Kidney (tissue), 14 donors: ENCODE data around the gene ESRRA. TPM values are rescaled to one million over a fixed set of nuclear protein-coding genes. Genes with fewer than 3 reads are reported as not detected.
A peak's percentile ranks its signal among the peaks of the same experiment; 100 is the strongest.

Experiments used
- DNase-seq, 5 donors: peaks; one replicate each; pipeline ENCODE4 v3.0.0-alpha.2; 2013 to 2020
- FAIRE-seq: peaks from 2 replicates; lab custom pipeline; 2012; peaks lifted over from hg19 to GRCh38; lab: Jason Lieb, UNC
- H3K27ac ChIP-seq, 2 donors: one replicate each; pipeline ENCODE4 v1.7.0; 2013; ENCODE audit warnings: low read depth in 2 of 2, low read length in 2 of 2, inconsistent platforms in 1 of 2
- H3K27me3 ChIP-seq: one replicate; pipeline ENCODE4 v1.7.1; 2013; ENCODE audit warnings: low read length, inconsistent platforms; ENCODE audit not compliant: control insufficient read depth, insufficient read depth
- H3K36me3 ChIP-seq, 3 donors: one replicate each; pipeline versions ENCODE4 v1.7.0 to v1.7.1; 2013; ENCODE audit warnings: low read length in 3 of 3, control low read depth in 1 of 3, inconsistent platforms in 1 of 3; ENCODE audit not compliant: insufficient read depth in 3 of 3, control insufficient read depth in 2 of 3
- H3K4me1 ChIP-seq, 3 donors: one replicate each; pipeline versions ENCODE4 v1.7.0 to v1.7.1; 2013; ENCODE audit warnings: low read length in 3 of 3, inconsistent platforms in 1 of 3, low read depth in 1 of 3; ENCODE audit not compliant: control insufficient read depth in 2 of 3, insufficient read depth in 2 of 3
- H3K4me3 ChIP-seq, 3 donors: one replicate each; pipeline versions ENCODE4 v1.7.0 to v1.8.1; 2013; ENCODE audit warnings: low read length in 3 of 3, control low read depth in 1 of 3, inconsistent platforms in 1 of 3
- H3K9ac ChIP-seq, 3 donors: one replicate each; pipeline versions ENCODE4 v1.7.0 to v1.7.1; 2013; ENCODE audit warnings: low read length in 3 of 3, control low read depth in 1 of 3, inconsistent platforms in 1 of 3
- H3K9me3 ChIP-seq, 3 donors: one replicate each; pipeline versions ENCODE4 v1.7.0 to v1.7.1; 2013; ENCODE audit warnings: low read length in 3 of 3, control low read depth in 1 of 3, inconsistent platforms in 1 of 3; ENCODE audit not compliant: control insufficient read depth in 2 of 3, insufficient read depth in 1 of 3
- intact Hi-C: fragments of 100-400 bp; cut with DNase I; formaldehyde crosslinking; loops from one replicate; pipeline ENCODE4 v1.11.1; 2022
- polyA plus RNA-seq: library from polyadenylated mRNA; stranded (reverse); fragments of 350-450 nt; fragmentation: Illumina TruSeq; extraction: RNeasy Lipid Tissue Mini Kit (QIAGEN cat#74804); gene quantifications from one replicate; pipeline ENCODE4 v1.2.3, GENCODE V29; 2014; ENCODE audit warnings: low read depth, low replicate concordance; ENCODE audit not compliant: insufficient read depth
- total RNA-seq: library from RNA; stranded (reverse); fragmentation: NEBNext Ultra II Directional; extraction: Animal tissue kit (Norgen Biotek cat#: 25700); gene quantifications from one replicate; pipeline ENCODE4 v1.2.1, GENCODE V29; 2021
- TF ChIP-seq, protein P1 (sequence below): IDR thresholded peaks from 3 replicates; pipeline ENCODE4 v1.5.1; 2012; ENCODE audit warnings: mild to moderate bottlenecking, moderate library complexity, borderline replicate concordance; ENCODE audit not compliant: insufficient read depth; ENCODE audit errors: extremely low read depth
- donor health status: control.
- donor health status: control.
- donor health status: control.
- donor health status: control.
- donor health status: control.
- donor health status: DM: yes; HTN: yes; CAD: no.
- donor health status: Normal renal cell carcinoma (clear cell type).

ESRRA gene
- total and polyA plus RNA-seq, 2 donors from 2014 or later: 59.7 to 117 TPM

DNA sequence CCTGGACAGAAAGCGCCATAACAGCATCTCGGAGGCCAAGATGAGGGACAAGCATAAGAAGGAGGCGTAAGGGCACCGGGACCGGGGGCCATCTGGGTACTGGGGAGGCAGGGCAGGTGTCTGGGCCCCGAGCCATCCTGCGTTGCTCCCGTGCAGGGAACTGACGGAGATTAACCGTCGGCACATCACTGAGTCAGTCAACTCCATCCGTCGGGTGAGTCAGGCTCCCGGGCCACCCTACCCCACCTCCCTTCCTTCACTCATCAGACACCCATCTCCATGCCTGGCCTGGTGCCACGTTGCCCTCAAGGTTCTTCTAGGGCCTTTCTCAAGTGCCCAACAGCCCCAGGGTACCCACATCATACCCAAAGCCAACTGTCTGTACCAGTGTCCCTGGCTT is 39.0 kb upstream of the ESRRA start:
- intact Hi-C loops: no loop called here
- FAIRE-seq: no peak

DNA sequence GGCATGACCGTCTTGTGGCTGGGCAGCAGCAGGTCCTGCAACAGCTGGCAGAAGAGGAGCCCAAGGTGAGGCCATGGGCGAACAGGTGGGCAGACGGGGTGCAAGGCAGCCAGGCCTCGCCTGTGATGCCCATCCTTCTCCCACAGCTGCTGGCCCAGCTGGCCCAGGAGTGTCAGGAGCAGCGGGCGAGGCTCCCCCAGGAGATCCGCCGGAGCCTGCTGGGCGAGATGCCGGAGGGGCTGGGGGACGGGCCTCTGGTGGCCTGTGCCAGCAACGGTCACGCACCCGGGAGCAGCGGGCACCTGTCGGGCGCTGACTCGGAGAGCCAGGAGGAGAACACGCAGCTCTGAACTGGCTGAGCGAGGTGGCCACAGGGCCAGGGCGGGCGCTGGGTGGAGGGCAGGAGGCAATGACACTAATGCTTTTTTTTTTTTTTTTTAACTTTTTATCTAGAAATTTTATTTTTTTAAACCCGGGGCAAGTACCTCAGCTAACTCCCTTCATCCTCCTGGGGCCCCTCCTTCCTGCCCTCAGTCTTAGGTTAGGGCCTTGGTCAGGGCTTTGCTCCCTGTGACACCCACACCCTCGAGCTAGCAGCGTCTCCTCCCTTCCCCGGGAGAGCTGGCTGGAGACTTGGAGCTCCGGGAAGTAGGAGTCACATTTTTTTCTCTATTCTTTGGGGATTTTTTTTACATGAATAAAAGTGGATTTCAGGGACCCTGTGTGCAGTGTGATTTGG is 37.9 kb upstream of the ESRRA start:
- Histone ChIP-seq H3K27me3 (no peaks in the 10 kb centered on the region), H3K9ac (no peak overlapping the region), H3K27ac (peak overlapping the region; percentile 82 to 91), H3K4me1 (peaks cover 0 to 18% (median 9%) of the 10 kb centered on the region in 3 donors), H3K9me3 (no peaks in the 10 kb centered on the region), H3K36me3 (peaks cover 0 to 4% (median 0%) of the 10 kb centered on the region in 3 donors), H3K4me3 (no peak overlapping the region)
- intact Hi-C loops: no loop called here
- peak in 1 of 5 donors; percentile 62 for DNase-seq
- TF ChIP-seq, protein P1, sequence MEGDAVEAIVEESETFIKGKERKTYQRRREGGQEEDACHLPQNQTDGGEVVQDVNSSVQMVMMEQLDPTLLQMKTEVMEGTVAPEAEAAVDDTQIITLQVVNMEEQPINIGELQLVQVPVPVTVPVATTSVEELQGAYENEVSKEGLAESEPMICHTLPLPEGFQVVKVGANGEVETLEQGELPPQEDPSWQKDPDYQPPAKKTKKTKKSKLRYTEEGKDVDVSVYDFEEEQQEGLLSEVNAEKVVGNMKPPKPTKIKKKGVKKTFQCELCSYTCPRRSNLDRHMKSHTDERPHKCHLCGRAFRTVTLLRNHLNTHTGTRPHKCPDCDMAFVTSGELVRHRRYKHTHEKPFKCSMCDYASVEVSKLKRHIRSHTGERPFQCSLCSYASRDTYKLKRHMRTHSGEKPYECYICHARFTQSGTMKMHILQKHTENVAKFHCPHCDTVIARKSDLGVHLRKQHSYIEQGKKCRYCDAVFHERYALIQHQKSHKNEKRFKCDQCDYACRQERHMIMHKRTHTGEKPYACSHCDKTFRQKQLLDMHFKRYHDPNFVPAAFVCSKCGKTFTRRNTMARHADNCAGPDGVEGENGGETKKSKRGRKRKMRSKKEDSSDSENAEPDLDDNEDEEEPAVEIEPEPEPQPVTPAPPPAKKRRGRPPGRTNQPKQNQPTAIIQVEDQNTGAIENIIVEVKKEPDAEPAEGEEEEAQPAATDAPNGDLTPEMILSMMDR: no peak
- no peak for FAIRE-seq

More for the DNA sequence above, 39.0 kb upstream of the ESRRA start:
- Histone ChIP-seq H3K27ac (no peak overlapping the region), H3K4me1 (peaks cover 0 to 14% (median 9%) of the 10 kb centered on the region in 3 donors), H3K9me3 (no peaks in the 10 kb centered on the region), H3K27me3 (no peaks in the 10 kb centered on the region), H3K36me3 (peaks cover 0 to 4% (median 0%) of the 10 kb centered on the region in 3 donors), H3K9ac (no peak overlapping the region), H3K4me3 (no peak overlapping the region)
- no peak for DNase-seq
- TF ChIP-seq, protein P1: no peak

DNA sequence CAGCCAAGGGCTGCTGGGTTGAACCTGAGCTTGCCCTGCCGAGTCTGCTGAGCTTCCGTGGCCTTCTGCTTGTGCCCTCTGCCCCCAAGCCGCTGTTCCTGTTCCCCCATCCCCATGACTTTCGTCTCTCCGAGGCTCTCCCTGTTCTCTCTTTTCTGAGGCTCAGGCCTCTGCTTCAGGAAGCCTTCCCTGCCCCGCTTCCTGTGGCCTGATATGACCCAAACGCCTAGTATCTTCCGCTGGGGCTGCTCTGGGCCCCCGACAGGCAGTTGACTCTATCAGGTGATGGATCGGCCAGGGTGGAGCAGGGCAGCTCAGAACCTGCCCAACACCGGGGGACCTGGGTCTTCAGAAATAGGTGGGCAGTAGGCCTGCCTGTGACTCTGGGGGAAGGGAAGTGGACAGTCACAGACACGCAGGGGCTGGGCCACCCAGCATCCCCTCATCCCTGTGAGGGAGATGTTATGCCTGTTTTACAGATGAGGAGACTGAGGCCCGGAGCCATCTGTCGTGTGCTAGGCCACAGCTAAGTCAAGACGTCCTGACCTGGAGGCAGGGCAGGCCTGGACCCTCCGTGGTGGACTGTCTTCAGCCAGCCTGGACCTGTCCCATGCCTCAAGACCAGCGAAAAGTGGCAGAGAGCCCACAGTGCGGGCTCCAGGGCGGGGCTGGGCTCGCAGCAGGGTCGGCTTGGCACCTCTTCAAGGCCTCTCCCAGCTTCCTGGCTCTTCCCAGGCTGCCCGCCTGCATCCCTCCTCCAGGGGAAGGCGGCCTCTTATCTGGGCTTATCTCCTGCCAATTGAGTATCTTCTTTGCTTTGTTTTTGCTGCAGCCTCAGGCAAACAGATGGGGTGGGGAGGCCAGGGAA is 37.1 kb upstream of the ESRRA start:
- TF ChIP-seq, protein P1: no peak
- peak overlapping the region in 2 of 3 donors; percentile 43 to 86 for H3K9ac ChIP-seq
- H3K9me3 ChIP-seq: no peaks in the 10 kb centered on the region
- DNase-seq (peak in 2 of 5 donors; percentile 82 to 92), FAIRE-seq (no peak)
- peaks cover 0 to 6% (median 0%) of the 10 kb centered on the region in 3 donors for H3K36me3 ChIP-seq
- peak overlapping the region; percentile 82 to 91 for H3K27ac ChIP-seq
- peak overlapping the region in 2 of 3 donors; percentile 43 to 100 for H3K4me3 ChIP-seq
- H3K4me1 ChIP-seq: peaks cover 0 to 18% (median 9%) of the 10 kb centered on the region in 3 donors
- intact Hi-C loops: no loop called here
- no peaks in the 10 kb centered on the region for H3K27me3 ChIP-seq
